GM18907 (cell line): ENCODE measurements around the gene XRRA1.
A peak's percentile ranks its signal among the peaks of the same experiment; 100 is the strongest.
"Not testable (repeated sequence)": the region's sequence is repeated elsewhere in the genome, so short reads cannot be mapped to it uniquely, and the experiment has no call there.

ENCODE experiments used
- ATAC-seq: cut with Tn5 transposase; IDR thresholded peaks from one replicate; pipeline ENCODE4 v1.9.1; 2021; ENCODE audit warnings: mild to moderate bottlenecking, moderate library complexity; ENCODE audit not compliant: unreplicated experiment

The XRRA1 gene, protein sequence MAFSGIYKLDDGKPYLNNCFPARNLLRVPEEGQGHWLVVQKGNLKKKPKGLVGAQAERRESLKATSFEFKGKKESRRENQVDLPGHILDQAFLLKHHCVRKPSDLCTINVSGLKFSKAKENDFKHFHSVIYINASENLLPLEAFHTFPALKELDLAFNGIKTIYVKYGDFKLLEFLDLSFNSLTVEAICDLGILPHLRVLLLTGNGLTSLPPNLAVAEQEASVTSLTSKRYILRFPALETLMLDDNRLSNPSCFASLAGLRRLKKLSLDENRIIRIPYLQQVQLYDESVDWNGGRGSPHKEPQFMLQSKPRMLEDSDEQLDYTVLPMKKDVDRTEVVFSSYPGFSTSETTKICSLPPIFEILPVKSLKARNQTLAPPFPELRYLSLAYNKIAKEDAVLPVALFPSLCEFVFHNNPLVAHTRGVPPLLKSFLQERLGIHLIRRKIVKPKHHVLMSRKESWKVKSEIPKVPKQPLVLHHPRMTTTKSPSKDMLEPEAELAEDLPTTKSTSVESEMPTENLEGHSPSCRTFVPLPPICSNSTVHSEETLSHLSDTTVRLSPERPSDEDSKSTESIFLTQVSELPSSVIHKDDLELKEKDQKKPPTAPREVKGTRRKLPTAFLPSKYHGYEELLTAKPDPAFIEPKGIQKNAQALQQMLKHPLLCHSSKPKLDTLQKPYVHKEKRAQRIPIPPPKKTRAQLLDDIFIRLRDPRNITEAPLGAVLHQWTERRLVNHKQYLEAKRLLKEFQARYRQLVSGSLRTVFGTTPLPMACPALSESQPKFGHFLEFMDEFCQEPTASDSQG

GRCh38 chr11:74948898-74949752, at the start of gene XRRA1, which contains the start of gene SPCS2:
Gene XRRA1, minus strand, starts transcription at chr11:74949091. Its CDS starts 8,213 bp downstream, at chr11:74940878.
Gene SPCS2, plus strand, starts transcription at chr11:74949266. Its CDS starts 20 bp downstream, at chr11:74949286.
- peak; percentile 93 for ATAC-seq

- ATAC-seq = peak; percentile 49
Observed at GRCh38 chr11:74992852-74993251, 44.0 kb upstream of the XRRA1 start.

GRCh38 chr11:74990941-74991340, 42.0 kb upstream of the XRRA1 start:
- ATAC-seq = no peak

GRCh38 chr11:74990150-74990549, 41.3 kb upstream of the XRRA1 start:
- ATAC-seq = not testable (repeated sequence)

DNA sequence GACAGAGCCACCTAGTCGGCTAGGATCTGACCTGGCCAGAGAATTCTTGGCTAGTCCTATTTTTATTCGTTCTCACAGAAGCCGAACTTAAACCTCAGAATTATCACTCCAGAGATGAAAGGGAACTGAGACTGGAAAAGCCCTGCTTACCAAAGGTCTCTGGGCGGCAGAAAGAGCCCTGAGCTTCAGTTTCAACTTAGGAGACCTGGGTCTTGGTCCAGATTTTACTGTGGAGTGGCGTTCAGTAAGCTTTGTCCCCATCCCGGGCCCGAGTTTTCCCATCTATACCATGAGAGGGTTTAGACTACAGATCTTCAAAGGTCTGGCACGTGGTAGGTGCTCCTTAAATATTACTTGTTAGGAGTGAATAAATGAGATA, 40.4 kb upstream of the XRRA1 start:
- ATAC-seq = peak; percentile 18

- peak; percentile 84 for ATAC-seq
Observed at GRCh38 chr11:74988541-74989259, 39.8 kb upstream of the XRRA1 start, which contains the start of gene NEU3. Gene NEU3, plus strand, starts transcription at chr11:74988933. Its CDS starts 128 bp downstream, at chr11:74989061.

DNA sequence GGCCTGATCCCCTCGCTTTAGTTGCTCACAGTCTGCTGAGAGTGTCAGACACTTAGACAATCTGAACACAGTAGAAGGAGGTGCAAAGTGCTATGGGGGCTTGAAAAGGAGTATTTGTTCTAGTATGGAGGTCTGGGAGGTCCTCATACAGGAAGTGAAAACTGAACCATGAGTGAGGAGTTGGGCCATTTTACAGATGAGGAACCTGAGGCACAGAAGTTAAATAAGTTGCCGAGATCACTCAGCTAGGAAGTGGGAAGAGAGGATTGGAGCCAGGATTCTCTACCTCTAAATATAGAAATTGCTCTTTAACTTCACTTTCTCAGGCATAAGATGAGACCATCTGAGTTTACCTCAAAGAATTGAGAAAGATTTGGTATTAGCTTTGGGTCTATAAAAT, 35.8 kb upstream of the XRRA1 start:
- ATAC-seq = no peak

GRCh38 chr11:74984070-74984469, 35.2 kb upstream of the XRRA1 start:
- no peak for ATAC-seq

DNA sequence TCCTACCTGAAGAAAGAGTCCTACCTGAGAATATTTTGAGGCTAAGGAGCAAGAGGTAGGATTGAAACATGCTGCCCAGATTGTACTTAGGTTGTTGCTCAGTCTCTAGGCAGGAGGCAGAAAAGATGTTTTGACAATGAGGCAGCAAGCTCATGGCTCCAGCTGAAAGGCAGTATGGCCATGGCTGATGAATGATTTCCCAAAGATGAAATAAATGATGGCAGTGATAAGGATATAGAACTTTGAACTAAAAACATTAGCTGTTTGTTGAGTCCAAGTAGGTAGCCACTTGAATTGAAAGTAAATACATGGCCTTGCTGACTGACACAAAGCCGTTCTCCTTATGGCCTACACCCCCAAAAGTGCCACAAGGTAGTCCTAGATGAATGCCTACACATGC, 33.0 kb upstream of the XRRA1 start:
- ATAC-seq = no peak

- ATAC-seq = no peak
Observed at GRCh38 chr11:74980634-74981033, 31.7 kb upstream of the XRRA1 start.

GRCh38 chr11:74978041-74978440, 29.1 kb upstream of the XRRA1 start:
- ATAC-seq = no peak

DNA sequence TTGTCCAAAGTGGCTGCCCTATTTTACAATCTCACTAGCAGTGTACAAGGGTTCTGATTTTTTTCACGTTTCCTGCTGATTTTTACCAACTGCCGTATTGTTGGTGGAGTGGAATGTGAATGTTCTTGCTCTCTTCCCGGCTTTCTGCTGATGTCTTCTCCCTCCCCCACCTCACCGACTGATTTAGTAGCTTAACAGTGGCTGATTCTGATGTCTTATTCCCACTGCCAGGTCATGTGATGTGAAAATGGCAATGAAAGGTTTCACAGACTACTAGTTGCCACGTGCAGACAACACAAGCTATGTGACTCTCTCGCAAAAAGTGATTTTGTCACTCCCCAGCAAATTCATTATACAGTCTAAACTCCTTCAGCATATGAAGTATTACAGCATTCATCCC, 22.5 kb upstream of the XRRA1 start:
- ATAC-seq = no peak

DNA sequence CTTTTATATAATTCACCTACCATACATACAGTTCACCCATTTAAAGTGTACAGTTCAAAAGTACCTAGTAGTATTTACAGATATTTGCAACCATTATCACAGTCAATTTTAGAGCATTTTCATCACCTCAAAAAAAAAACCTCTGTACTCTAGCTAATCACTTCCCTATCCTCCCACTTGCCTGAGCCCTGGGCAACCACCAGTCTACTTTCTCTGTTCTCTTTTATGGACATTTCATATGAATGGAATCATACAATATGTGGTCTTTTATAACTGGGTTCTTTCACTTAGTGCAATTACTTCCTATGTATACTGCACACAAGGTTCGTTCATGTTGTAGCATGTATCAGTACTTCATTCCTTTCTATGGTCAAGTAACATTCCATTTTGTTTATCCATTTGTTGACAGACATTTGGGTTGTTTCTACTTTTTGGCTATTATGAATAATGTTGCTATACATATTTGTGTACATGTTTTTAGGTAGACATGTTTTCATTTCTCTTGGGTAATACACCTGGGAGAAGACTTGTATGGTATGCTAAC, 22.0 kb upstream of the XRRA1 start:
- no peak for ATAC-seq

GRCh38 chr11:74966651-74967050, 17.8 kb upstream of the XRRA1 start:
- no peak for ATAC-seq

- ATAC-seq = not testable (repeated sequence)
Observed at GRCh38 chr11:74960128-74960527, 11.2 kb upstream of the XRRA1 start.

GRCh38 chr11:74957937-74958629, 9.2 kb upstream of the XRRA1 start:
- ATAC-seq = no peak

DNA sequence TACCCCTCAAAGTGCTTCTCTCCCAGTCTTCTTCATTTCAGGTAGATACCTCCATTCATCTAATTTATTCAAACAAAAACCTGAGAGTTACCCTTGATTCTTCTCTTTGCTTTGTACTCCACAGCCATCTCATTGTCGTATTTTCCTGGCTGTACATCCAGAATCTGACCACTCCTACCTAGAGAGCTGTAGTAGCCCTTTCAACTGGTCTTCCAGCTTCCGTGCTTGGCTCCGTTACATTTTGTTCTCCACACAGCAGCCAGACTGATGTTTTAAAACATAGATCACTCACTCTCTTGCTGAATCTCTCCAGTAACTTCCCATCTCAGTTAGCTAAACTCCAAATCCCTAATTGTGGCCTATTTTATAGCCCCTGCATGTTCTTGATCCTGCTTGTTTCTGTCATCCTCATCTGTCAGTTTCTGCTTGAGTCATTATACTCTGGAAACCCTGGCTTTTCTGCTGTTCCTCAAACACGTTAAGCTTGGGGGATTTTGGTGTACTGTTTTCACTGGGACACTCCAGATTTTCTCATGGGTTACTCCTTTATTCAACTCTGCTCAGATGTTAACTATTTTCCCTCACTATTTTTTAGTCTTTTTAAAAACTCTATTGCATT, 7.6 kb upstream of the XRRA1 start:
- ATAC-seq = no peak

DNA sequence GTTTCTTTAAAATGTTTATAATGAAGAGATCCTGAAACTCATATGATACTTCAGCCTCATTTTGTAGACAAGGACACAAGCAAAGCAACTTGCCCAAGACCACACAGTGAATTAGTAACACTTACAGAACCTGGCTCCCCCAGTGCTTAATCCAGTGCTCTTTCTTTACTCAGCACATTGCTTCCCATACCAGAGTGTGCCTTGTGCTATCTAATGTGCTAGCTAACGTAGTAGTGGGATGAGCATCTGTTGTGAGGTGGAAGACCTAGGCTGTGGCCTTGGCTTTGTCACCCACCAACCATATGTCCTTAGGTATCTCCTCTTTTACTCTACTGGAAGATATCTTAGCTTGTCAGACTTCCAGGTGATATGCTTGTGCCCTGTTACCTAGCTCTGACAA, 5.3 kb upstream of the XRRA1 start:
- no peak for ATAC-seq

GRCh38 chr11:74953451-74953850, 4.6 kb upstream of the XRRA1 start:
- ATAC-seq = no peak
